GM18870 (cell line): ENCODE measurements around the gene ATXN1.
"Not testable (repeated sequence)": the region's sequence is repeated elsewhere in the genome, so short reads cannot be mapped to it uniquely, and the experiment has no call there.

Source experiments
- ATAC-seq: cut with Tn5 transposase; IDR thresholded peaks from one replicate; pipeline ENCODE4 v1.9.1; 2021; ENCODE audit warnings: moderate library complexity; ENCODE audit not compliant: unreplicated experiment

The ATXN1 gene

DNA sequence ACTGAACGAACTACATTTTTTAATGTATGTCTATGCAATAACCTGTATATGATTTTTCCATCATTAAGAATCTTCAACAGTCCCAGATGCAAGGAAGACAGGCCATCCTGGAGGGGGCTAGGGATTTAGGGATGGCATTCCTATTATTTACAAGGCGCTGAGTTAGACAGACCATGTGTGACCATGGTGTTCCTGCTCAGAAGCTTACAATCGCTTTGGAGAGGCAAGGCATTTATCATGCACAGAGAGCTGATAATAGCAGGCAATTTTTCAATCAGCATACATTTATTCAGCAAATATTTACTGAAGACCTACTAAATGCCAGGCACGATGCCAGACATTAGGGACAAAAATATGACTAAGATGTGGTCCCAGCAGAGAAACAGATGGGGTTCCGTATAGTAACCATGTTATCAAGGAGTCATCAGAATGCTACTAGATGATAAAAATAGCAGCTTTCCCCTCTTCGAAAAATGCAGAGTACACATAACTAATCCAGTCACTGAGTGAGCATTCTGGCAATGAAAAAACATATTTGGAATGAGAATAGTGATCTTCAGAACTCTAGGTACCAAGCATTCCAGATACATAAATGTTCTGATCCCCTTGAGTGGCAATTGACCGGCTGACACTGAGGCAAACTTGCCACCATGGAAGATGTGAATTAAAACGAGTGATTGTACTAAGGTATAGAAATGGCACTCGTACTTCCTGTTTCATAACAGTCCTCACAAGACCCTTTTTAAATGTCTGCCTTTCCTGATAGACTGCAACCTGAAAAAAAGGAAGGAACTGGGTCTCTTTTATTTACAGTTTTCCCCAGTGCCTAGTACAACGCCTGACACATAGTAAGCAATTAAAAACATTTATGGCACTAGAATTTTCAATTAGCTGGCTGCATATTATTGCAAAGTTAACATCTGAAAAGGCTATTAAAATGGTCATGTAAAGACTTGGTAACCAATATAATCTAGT is 135.7 kb downstream of the ATXN1 start:
- no peak for ATAC-seq

DNA sequence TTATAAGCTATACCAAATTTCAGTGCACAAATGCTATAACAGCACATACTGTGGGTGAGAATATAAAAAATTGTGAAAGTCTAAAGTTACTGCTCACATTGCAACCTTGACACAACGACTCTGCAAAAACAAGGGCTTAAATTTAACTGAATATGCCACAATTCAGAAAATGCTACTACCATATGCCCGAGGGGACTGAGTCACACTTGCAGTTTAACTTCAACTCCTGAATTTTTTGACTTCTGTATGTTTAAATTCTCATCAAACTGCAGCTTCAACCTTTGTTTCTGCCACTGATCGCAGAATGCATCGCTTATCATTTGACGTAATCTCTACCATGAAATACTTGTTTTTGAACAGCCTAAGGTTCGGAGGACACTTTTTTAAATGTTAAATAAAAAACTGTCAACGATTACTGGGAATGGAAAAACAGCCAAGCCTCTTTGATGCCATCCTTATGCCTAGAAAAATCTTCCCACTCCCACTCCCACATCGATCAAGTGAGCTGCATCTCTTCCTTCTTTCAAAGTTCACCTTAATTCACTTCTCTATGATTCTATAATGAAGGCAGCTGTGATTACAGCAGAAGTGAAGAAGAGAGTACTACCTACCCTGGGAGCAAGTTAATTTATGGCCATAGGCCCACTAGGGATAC is 136.5 kb downstream of the ATXN1 start:
- ATAC-seq, result no peak

DNA sequence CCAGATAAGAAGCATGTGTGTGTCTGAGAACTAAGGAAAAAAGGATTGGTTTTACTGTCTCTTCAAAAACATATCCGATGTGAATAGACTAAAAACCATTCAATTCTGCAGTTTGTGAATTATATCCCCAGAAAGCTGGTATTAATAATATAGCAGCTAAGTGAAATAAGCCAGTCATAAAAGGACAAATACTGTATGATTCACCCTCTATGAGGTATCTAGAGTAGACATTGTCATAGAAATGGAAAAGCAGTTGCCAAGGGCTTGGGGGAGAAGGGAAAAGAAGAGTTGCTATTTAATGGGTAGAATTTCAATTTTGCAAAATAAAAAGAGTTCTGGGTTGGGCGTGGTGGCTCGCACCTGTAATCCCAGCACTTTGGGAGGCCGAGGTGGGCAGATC is 137.5 kb downstream of the ATXN1 start:
- no peak for ATAC-seq

DNA sequence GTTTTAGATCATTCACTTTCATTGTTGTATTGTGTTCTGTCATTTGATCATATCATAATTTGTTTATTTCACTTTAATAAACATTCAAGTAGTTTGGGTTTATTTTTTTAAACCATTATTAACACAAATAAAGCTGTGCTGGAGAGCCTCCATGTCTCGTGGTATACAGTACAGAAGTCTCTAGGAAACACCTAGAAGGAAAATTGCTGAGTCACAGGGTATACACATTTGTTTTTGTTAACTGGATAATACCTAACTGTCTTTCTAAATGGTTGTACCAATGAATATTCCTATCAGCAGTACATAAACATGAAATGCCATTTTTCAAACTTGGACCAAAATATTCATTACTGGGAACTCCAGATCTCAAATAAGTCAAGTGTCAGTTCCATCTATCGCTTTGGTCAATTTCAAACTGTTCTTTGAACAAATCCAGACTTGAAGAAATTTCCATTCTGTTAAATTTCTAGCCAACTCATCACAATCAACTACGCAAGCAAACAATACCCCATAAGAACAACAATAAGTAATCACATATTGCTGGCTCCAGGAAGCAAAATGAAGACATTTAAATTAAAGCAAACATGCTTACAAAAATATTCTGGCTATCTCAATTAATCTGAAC is 138.1 kb downstream of the ATXN1 start:
- ATAC-seq, result no peak

DNA sequence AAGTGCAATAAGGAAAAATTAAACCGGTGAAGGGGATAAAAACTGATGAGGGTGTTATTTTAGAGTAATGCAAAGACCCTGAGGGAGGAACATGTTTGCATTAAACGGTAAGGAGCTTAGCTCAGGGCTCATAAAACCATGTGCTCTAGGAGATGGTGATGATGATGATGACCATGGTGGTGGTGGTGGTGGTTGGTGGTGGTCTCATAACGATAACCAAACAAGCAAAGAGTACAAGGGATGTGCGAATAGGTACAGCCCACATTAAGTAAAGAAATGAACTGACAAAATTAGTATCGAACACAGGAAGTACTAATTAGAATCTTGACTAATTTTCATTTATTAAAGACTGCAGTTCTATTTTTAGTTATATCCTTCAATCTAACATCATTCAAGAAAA is 139.1 kb downstream of the ATXN1 start:
- no peak for ATAC-seq

DNA sequence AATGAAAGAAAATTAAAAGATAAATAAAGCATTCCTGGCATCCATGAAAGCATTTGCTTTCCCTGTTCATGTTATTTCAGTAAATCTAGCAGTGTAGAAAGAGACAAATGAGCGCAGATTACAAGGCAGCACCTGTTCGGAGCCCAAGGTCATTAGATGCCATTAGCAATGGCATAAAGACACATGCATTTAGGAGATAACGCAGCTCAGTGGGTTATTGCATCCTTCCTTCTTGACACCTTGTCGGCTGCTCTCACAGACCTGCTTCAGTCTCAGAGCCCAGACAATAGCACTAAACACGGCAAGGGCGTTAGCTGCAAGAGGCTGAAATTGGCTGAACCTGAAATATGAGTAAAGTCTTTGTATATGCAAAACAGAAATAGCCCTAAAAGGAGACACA is 140.3 kb downstream of the ATXN1 start:
- ATAC-seq, result no peak

GRCh38 chr6:16619777-16620176 is 141.5 kb downstream of the ATXN1 start:
- no peak for ATAC-seq

GRCh38 chr6:16618962-16619361 is 142.3 kb downstream of the ATXN1 start:
- ATAC-seq, result no peak

DNA sequence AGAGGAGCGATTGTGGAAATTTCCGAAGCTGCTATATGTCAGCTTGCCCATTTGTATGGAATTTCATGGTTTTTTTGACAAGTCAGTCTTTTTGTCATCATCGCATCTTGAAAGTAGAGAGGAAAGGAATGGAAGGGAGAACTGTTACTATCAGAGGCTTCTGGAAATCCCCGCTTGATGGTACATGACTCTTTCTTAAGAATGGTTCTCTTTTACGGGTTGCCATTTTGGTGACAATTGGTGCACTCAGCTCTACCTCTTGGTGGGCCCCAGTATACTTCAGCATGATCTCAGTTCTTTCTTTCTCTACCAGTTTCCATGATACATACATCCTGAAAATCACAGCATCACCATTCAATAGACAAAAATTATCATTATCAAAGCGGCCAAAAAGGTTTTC is 146.0 kb downstream of the ATXN1 start:
- not testable (repeated sequence) for ATAC-seq

DNA sequence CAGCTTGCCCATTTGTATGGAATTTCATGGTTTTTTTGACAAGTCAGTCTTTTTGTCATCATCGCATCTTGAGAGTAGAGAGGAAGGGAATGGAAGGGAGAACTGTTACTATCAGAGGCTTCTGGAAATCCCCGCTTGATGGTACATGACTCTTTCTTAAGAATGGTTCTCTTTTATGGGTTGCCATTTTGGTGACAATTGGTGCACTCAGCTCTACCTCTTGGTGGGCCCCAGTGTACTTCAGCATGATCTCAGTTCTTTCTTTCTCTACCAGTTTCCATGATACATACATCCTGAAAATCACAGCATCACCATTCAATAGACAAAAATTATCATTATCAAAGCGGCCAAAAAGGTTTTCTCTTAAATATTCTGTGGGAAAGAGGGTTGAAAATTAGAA is 147.1 kb downstream of the ATXN1 start:
- not testable (repeated sequence) for ATAC-seq

DNA sequence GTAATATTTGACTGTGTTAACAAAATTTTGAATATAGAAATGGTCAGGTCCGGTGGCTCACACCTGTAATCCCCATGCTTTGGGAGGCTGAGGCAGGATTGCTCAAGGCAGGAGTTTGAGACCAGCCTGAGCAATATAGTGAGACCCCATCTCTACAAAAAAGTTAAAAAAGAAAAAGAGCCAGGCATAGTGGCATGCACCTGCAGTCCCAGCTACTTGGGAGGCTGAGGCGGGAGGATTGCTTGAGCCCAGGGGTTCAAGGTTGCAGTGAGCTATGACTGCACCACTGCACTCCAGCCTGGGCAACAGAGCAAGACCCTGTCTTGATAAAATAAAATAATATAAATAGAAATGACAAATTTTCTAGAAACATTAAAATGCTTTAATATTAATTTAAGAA is 147.8 kb downstream of the ATXN1 start:
- not testable (repeated sequence) for ATAC-seq

DNA sequence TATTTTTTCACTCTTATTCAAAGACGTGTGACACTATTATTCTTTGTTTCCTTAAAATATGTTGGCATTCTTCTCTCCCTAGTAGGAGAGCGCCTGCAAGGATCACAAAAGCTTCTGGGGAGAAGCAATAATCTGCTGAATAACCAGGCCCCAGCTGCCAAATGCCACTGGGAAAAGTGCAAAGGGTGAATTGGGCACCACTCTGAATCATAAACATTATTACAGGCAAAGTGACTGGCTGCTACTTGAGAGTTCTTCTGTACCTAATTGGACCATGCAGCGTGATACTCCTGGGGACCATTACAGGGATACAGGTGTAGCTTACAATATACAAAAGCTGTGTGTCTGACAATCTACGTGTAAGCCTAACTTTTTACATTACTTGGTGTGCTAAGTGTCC is 152.8 kb downstream of the ATXN1 start:
- ATAC-seq, result no peak

DNA sequence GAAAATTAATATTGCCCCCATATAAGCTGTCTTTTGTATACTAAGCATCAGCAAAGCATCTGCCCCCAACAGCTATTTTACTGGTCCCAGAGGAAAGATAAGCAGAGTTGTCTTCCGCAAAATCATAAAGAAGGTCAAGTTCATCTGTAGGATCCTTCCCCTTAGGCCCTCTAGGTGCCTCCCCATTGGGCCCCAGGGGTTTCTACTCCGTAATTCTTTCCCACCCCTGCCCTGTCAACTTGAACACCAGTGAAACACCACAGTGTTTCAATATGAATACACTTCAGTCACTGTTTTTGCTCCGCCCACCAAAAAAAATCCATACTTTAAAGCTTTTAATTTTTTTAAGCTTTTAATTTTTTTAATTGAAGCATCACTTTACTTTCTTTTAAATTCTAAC is 159.2 kb downstream of the ATXN1 start:
- peak; percentile 77 for ATAC-seq

DNA sequence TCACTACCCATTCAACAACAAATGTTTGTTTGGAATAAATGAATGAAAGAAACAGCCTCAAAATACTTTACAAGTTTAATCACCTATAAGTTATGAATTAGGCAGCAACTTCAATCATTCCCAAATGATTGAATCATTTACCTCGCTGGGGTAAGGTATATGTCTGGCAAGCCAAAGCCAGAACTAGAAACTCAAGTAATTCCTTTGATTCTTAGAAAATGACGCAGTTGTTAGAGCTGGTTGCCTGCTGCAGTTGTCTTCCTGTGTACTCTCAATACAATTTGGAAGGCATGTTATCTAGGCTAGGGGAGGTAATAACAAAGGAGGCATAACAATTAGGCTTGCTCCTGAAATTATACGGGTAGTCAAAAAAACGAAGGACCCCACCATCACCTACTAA is 160.6 kb downstream of the ATXN1 start:
- ATAC-seq, result no peak

- ATAC-seq, result no peak
These were observed 161.2 kb downstream of the ATXN1 start for GRCh38 chr6:16600026-16600425.

GRCh38 chr6:16596616-16597331 is 164.5 kb downstream of the ATXN1 start:
- ATAC-seq, result no peak

GRCh38 chr6:16595514-16596120 is 165.6 kb downstream of the ATXN1 start:
- no peak for ATAC-seq

- ATAC-seq, result no peak
These were observed 166.4 kb downstream of the ATXN1 start for GRCh38 chr6:16594849-16595248.

- no peak for ATAC-seq
These were observed 168.9 kb downstream of the ATXN1 start for GRCh38 chr6:16592223-16592911.
